PC-3 (cell line): ENCODE results near the gene CDKN3.
"Not testable (repeated sequence)": the region's sequence is repeated elsewhere in the genome, so short reads cannot be mapped to it uniquely, and the experiment has no call there.

Source experiments
- CTCF ChIP-seq: fragments of 300-600 bp; sonication (generic); conservative IDR thresholded peaks from 2 replicates; pipeline ENCODE4 v1.5.1; 2017; ENCODE audit warnings: antibody characterized with exemption, low read depth, mild to moderate bottlenecking, low read length
- EZH2 ChIP-seq: fragments of 300-600 bp; sonication (generic); IDR thresholded peaks from one replicate; pipeline ENCODE4 v1.6.1; 2017; ENCODE audit warnings: antibody characterized with exemption, mild to moderate bottlenecking, low read length; ENCODE audit not compliant: unreplicated experiment

- not testable (repeated sequence) for TF ChIP-seq CTCF, EZH2
Observed at GRCh38 chr14:54380558-54380957, 16.2 kb upstream of the CDKN3 start.
